GM13977 (cell line): ENCODE results near the gene BCL11B.

Experiments used
- DNase-seq: peaks from one replicate; pipeline ENCODE4 v3.0.0; 2012; ENCODE audit warnings: low spot score
- CTCF ChIP-seq: IDR thresholded peaks from 2 replicates; pipeline ENCODE4 v1.5.1; 2012; ENCODE audit warnings: mild to moderate bottlenecking, control low read depth; ENCODE audit not compliant: insufficient read depth; ENCODE audit errors: extremely low read depth, missing control alignments
- in situ Hi-C: fragments of 300-500 bp; cut with MboI; formaldehyde crosslinking; loops from one replicate; pipeline ENCODE4 v1.12.0; 2022; ENCODE audit warnings: low sequenced_read_pairs, low pct_unique_long_range_greater_than_20kb, mixed read lengths, inconsistent platforms; ENCODE audit not compliant: unreplicated experiment

Gene BCL11B

GRCh38 chr14:99241325-99242010 lies 30.5 kb downstream of the BCL11B start:
- TF ChIP-seq CTCF, result no peak
- no peak for DNase-seq
- in situ Hi-C loops, result no loop called here

- no peak for DNase-seq
- in situ Hi-C loops, result no loop called here
- no peak for TF ChIP-seq CTCF
Measured at GRCh38 chr14:99240627-99241324, 31.2 kb downstream of the BCL11B start.

GRCh38 chr14:99239661-99240092 lies 32.3 kb downstream of the BCL11B start:
- no peak for TF ChIP-seq CTCF
- no peak for DNase-seq
- in situ Hi-C loops, result no loop called here

DNA sequence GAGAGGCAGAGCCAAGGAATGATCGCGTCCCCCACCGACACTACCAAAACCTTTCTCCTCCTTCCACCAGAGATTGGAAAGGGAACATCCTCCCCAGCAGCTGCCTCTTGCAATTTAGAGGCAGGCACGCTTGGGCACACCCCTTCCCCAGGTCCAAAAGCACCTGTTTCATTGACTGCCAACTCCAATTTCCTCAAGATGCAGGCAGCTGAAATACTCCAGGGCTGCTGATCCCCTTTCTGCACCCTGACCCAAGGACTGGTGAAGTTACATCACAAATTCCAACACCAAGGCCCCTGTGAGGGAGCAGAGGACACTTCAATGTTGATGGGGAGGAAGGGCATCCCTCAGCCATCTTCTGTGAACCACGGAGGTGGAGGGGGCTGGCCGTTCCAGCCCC lies 33.8 kb downstream of the BCL11B start:
- DNase-seq, result no peak
- in situ Hi-C loops, result no loop called here
- no peak for TF ChIP-seq CTCF

DNA sequence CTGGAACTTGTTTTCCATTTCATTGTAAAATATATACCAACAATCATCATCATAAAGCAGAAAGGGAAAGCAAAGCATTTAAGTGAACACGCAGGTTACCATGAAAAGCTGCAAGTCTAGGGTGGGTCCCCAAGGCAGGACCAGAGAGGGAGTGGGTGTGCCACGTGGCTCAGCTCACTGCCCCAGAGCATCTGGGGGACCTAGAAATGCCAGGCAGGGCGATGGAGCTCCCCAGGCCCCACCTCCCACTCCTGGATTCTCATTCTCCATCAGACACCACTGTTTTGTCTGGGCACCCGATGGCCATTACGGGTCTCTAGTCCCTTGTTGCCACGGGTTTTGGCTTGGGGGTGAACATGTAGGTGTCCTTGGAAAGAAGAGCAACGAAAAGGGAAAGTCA lies 34.7 kb downstream of the BCL11B start:
- in situ Hi-C loops, result no loop called here
- TF ChIP-seq CTCF, result no peak
- no peak for DNase-seq

- TF ChIP-seq CTCF, result no peak
- DNase-seq, result no peak
Measured at GRCh38 chr14:99236386-99237138, 35.4 kb downstream of the BCL11B start.

More at GRCh38 chr14:99236386-99237138, 35.4 kb downstream of the BCL11B start:
- in situ Hi-C loops, result no loop called here
